Adipocyte (in vitro differentiated cells): ENCODE results near the gene DNAH6.
"Not testable (repeated sequence)": the region's sequence is repeated elsewhere in the genome, so short reads cannot be mapped to it uniquely, and the experiment has no call there.

Source experiments
- DNase-seq: peaks from one replicate; pipeline ENCODE4 v3.0.0-alpha.2; 2015; ENCODE audit warnings: low read depth
- H3K27me3 ChIP-seq: replicated peaks from 2 replicates; pipeline ENCODE4 v1.7.0; 2013; ENCODE audit warnings: mild to moderate bottlenecking, low read length, moderate library complexity; ENCODE audit not compliant: control insufficient read depth, insufficient read depth
- H3K36me3 ChIP-seq: 2 replicates; pipeline ENCODE4 v1.7.0; 2013; ENCODE audit warnings: low read length, mild to moderate bottlenecking, moderate library complexity; ENCODE audit not compliant: control insufficient read depth, insufficient read depth, severe bottlenecking
- H3K4me1 ChIP-seq: 2 replicates; pipeline ENCODE4 v1.7.0; 2013; ENCODE audit warnings: mild to moderate bottlenecking, low read length, moderate library complexity; ENCODE audit not compliant: control insufficient read depth, insufficient read depth
- H3K4me3 ChIP-seq: 2 replicates; pipeline ENCODE4 v1.7.0; 2013; ENCODE audit warnings: mild to moderate bottlenecking, low read length, moderate library complexity
- H3K9ac ChIP-seq: 2 replicates; pipeline ENCODE4 v1.7.0; 2013; ENCODE audit warnings: mild to moderate bottlenecking, low read length, moderate library complexity
- H3K9me3 ChIP-seq: 2 replicates; pipeline ENCODE4 v1.7.0; 2013; ENCODE audit warnings: mild to moderate bottlenecking, low read length, moderate library complexity; ENCODE audit not compliant: control insufficient read depth

DNAH6 gene

DNA sequence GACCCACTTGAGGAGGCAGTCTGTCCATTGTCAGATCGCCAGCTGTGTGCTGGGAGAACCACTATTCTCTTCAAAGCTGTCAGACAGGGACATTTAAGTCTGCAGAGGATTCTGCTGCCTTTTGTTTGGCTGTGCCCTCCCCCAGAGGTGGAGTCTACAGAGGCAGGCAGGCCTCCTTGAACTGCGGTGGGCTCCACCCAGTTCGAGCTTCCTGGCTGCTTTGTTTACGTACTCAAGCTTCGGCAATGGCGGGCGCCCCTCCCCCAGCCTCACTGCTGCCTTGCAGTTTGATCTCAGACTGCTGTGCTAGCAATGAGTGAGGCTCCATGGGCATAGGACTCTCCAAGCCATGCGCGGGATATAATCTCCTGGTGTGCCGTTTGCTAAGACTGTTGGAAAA is 5.3 kb upstream of the DNAH6 start:
- H3K9me3 ChIP-seq, H3K27me3 ChIP-seq, H3K9ac ChIP-seq, H3K4me3 ChIP-seq, H3K36me3 ChIP-seq, H3K4me1 ChIP-seq, DNase-seq: not testable (repeated sequence)

DNA sequence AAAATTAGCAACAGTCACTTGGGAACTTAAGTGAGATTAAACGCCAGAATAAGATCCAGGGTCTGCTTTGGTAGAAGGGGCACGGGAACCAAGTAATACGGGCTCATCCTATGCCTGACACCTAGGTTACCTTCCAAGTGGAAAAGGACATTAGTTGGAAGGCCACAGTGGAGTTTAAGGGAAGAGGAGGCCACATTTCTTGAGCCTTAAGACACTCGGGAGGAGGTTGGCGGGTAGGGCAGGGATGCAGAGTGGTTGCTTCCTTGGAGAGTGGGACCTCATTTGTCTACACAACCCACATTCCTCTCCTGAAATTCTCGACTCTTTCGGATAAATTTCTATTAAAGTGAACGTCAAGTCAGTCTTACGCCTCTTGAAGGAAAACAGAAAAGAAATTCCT is 510 bp upstream of the DNAH6 start:
- H3K36me3 ChIP-seq = no peaks in the 10 kb centered on the region

DNA sequence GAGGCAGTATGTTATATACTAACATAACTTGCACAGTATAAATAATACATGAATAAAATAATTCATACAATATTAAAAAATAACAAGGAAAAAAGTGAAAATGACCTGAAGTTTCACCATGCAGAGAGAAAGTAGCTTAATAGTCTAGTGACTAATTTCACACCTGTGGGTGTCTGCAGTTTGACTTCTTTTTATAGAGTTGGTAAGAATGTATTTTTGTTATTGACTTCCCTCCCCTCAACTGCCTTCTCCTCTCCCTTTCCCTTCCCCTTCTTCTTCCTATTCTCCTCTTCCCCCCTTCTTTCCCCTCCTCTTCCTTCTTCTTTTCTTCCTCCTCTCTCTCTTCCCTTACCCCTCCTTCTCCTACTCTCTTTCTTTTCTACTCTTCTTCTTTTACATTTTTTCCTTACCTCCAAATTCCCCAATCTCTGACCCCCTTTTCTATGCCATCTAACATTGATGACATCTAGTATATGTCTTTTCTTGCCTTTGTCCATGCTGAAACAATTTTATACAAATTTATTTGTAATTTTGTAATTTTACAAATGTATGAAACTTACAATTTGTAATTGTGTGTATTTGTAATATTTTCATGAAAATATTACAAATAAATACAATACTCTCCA is 3.1 kb downstream of the DNAH6 start:
- Histone ChIP-seq H3K9ac (no peak overlapping the region), H3K27me3 (no peaks in the 10 kb centered on the region), H3K4me1 (no peaks in the 10 kb centered on the region), H3K36me3 (no peaks in the 10 kb centered on the region), H3K4me3 (no peak overlapping the region), H3K9me3 (peaks cover 5% of the 10 kb centered on the region)
- DNase-seq = no peak

More for the DNA sequence above, 510 bp upstream of the DNAH6 start:
- no peak for DNase-seq
- H3K4me3 ChIP-seq = peak overlapping the region; percentile 85
- no peaks in the 10 kb centered on the region for H3K9me3 ChIP-seq
- H3K9ac ChIP-seq = no peak overlapping the region
- H3K27me3 ChIP-seq = no peaks in the 10 kb centered on the region
- H3K4me1 ChIP-seq = no peaks in the 10 kb centered on the region

DNA sequence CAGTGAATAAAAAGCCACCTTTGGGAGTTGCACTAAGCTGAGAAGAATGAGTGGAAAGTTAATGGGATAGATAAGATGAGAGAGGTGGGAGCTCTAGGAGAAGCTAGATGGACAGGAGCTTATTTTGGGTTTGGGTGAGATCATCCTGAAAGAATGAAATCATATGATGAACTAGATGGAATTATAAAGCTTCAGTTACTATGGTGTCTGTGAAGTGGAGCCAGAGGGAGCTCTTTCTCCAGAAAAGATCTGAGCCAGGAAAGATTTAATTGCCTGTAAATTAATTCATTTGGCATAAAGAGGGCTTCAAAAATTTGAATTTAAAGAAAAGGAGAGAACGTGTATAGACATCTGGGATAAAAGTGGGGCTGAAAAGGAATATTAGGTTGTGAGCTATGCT is 10.3 kb downstream of the DNAH6 start:
- Histone ChIP-seq H3K9me3 (peaks cover 3% of the 10 kb centered on the region), H3K27me3 (no peaks in the 10 kb centered on the region), H3K4me3 (no peak overlapping the region), H3K9ac (no peak overlapping the region), H3K4me1 (no peaks in the 10 kb centered on the region), H3K36me3 (no peaks in the 10 kb centered on the region)
- DNase-seq = peak; percentile 54

DNA sequence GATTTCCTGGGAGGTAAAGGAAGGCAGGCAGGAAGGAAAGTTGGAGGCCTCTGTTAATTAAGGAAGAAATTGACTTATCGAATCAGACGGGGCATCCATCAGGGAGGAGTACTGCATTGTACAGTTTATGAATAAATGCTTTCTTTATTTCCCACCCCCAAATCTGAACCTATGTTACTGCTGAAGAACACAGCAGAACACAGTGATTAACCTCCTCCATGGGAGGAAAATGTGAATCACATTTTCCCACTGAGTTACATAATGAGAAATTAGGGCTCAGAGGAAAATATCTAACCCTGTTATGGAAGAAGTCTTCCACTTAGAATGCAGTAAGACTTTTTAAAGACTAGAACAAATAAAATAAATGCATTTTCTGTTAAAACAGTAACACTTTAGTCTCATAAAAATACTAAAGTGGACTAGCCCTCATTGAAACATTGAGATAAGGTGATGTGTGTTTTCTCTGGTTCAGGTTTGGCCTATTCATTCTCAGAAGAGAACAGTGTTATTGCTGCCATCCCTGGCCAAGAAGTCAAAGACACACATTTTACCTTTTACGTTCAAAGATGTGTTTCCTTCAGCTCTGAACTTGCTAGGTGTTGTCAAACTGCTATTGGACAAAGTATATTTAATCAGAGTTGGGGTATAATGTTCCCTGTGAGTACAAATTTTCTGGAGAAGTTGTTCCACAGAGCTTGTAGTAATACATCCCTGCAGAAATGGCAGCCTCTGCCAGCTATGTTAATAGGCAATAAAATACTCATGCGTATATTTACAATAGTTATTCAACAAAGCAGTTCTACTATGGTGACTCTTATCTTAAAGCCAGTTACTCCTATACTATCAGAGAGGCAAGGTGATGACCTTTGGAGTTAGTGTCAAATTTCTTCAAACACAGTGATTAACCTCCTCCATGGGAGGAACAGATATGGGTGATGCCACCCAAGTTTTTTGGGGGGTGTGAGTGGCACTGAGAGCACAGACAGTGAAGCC is 11.1 kb downstream of the DNAH6 start:
- Histone ChIP-seq H3K4me3 (no peak overlapping the region), H3K9ac (no peak overlapping the region), H3K4me1 (no peaks in the 10 kb centered on the region), H3K9me3 (no peaks in the 10 kb centered on the region), H3K36me3 (no peaks in the 10 kb centered on the region), H3K27me3 (no peaks in the 10 kb centered on the region)
- no peak for DNase-seq

DNA sequence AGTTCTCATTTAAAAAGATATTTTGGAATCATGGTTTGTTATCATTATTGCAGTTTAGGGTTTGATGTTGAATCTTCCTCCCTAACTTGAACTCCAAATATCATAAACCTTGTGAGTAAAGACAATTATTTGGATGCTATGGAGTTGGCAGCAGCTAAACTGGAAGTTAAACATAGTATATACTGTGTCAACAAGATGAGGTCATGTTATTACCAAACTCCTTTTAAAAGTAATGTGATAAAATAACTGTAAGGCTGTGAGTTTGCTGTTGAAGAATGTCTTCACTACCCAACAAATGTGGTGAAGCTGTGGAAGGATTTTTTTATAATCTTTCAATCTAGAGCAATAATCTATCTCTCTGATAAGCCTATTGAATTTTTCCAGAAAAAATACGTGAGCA is 16.0 kb downstream of the DNAH6 start:
- Histone ChIP-seq H3K36me3 (no peaks in the 10 kb centered on the region), H3K27me3 (no peaks in the 10 kb centered on the region), H3K9ac (no peak overlapping the region), H3K4me3 (no peak overlapping the region), H3K9me3 (no peaks in the 10 kb centered on the region), H3K4me1 (no peaks in the 10 kb centered on the region)
- DNase-seq = peak; percentile 15

DNA sequence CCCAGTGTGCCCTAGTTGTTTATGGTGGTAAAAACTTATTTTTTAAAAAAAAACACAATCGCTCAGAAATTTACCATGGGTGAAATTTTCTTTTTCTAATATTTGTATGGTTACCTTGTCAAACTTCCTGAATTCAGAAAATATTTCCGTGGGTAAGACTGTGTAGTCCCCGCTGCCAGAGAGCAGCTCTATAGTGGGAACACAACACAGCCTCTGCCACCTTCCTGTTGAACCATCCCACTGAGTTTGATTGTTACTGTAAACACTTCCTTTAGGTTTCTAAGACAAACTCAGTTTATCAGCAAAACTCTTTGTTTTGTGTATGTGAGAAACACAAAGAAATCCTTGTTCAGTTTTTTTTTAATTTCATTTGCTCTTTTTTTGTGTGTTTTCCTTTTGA is 17.9 kb downstream of the DNAH6 start:
- no peak for DNase-seq
- no peaks in the 10 kb centered on the region for H3K4me1 ChIP-seq
- no peaks in the 10 kb centered on the region for H3K36me3 ChIP-seq
- no peak overlapping the region for H3K4me3 ChIP-seq
- H3K9me3 ChIP-seq = no peaks in the 10 kb centered on the region
- no peak overlapping the region for H3K9ac ChIP-seq
- H3K27me3 ChIP-seq = no peaks in the 10 kb centered on the region

DNA sequence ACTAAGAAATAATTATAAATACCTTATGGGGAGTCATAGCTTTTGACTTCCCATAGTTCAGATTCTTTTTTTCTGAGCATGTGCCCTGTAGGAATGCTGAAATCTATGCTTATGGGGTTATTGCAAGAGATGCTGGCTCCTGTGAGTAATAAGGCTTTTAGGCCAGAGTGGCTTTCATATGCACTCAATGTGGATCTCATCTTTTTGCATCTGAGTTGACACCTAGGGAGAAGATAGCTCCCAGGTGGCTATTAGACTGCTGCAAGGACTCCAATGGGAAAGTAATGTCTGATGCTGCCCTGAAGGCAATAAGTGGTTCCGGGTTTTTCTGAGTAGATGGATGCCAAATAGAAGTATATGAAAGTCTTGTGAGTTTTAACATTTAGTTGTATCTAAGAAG is 21.0 kb downstream of the DNAH6 start:
- no peak overlapping the region for H3K4me3 ChIP-seq
- no peaks in the 10 kb centered on the region for H3K36me3 ChIP-seq
- H3K9me3 ChIP-seq = no peaks in the 10 kb centered on the region
- no peak overlapping the region for H3K9ac ChIP-seq
- no peaks in the 10 kb centered on the region for H3K27me3 ChIP-seq
- no peaks in the 10 kb centered on the region for H3K4me1 ChIP-seq
- no peak for DNase-seq

DNA sequence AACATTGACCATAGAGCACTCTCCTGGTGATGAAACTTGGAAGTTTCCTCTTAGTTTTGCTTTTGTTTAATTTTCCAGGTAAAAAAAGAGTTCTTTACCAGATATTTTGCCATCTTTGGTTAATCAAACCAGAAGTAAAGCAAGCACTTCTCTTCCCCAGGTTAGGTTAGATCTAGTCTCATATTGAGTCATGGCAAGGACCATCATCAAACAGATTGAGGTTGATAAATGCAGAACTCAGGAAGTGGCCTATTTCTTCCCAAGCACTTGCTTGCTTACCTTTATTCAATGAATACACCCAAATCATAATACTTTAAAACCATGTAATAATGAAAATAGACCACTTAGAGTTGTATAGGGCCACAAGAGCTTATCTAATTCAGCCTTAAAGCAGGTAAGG is 23.4 kb downstream of the DNAH6 start:
- Histone ChIP-seq H3K4me1 (no peaks in the 10 kb centered on the region), H3K36me3 (no peaks in the 10 kb centered on the region), H3K9me3 (no peaks in the 10 kb centered on the region), H3K27me3 (no peaks in the 10 kb centered on the region), H3K9ac (no peak overlapping the region), H3K4me3 (no peak overlapping the region)
- no peak for DNase-seq

DNA sequence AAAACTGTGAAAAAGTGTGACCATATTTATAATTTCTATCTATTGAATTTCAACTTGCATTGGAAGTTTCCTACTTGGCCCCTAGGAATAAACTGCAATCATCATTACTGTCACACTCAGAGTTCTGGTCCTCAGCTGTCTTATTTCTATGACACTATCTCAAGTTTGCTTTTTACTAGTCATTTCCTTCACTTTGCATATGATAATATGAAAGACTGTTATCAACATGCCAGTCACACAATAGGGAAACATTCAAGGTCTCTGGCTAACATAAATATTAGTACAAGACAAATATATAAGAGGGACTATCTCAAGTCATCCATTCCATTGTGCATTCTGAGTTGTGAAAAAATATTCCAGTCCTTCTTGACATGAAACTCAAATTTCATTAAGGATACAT is 28.7 kb downstream of the DNAH6 start:
- H3K9me3 ChIP-seq = no peaks in the 10 kb centered on the region
- no peaks in the 10 kb centered on the region for H3K27me3 ChIP-seq
- H3K4me1 ChIP-seq = no peaks in the 10 kb centered on the region
- DNase-seq = no peak
- no peak overlapping the region for H3K4me3 ChIP-seq
- no peak overlapping the region for H3K9ac ChIP-seq
- H3K36me3 ChIP-seq = no peaks in the 10 kb centered on the region

DNA sequence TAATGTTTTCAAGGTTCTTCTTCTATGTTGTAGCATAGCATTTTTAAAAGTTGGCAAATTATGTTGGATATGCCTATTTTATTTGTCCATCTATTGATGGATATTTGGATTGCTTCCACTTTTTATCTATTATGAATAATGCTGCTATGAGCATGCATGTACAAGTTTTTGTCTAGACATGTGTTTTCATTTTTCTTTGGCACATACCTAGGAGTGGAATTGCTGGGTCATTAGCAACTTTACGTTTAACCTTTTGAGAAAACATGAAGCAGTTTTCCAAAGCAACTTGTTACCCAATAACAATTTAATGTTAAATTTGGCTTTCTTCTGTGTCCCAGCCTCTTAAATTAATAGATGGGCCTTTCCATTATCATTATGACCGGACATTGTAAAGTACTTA is 30.3 kb downstream of the DNAH6 start:
- DNase-seq = no peak
- H3K27me3 ChIP-seq = no peaks in the 10 kb centered on the region
- H3K4me3 ChIP-seq = no peak overlapping the region
- H3K36me3 ChIP-seq = no peaks in the 10 kb centered on the region
- no peaks in the 10 kb centered on the region for H3K9me3 ChIP-seq
- no peaks in the 10 kb centered on the region for H3K4me1 ChIP-seq
- H3K9ac ChIP-seq = no peak overlapping the region
